H1 (cell line): ENCODE measurements around the gene GPC6. TPM values are rescaled to one million over a fixed set of nuclear protein-coding genes. Genes with fewer than 3 reads are reported as not detected.

Experiments used
- CTCF ChIA-PET: fragments of 300-600 bp; sonication (Branson Sonifier 250); formaldehyde crosslinking; loops from one replicate; lab custom pipeline; 2021; ENCODE audit not compliant: partially characterized antibody; lab: Charles Lee
- POLR2A ChIA-PET: fragments of 300-600 bp; sonication (Branson Sonifier 250); formaldehyde crosslinking; loops from one replicate; lab custom pipeline; 2021; ENCODE audit warnings: inconsistent platforms; ENCODE audit not compliant: partially characterized antibody; lab: Charles Lee
- DNase-seq, 2 experiments: peaks; one replicate each; pipeline versions ENCODE4 v3.0.0 to v3.0.0-alpha.2; 2010 to 2022; ENCODE audit warnings: low spot score in 2 of 2, low read depth in 1 of 2, mixed read lengths in 1 of 2
- FAIRE-seq: peaks from 2 replicates; lab custom pipeline; 2011; peaks lifted over from hg19 to GRCh38; lab: Jason Lieb, UNC
- H2AFZ ChIP-seq: 2 replicates; pipeline ENCODE4 v1.8.1; 2012; ENCODE audit warnings: low read length, inconsistent platforms
- H2AK5ac ChIP-seq: 2 replicates; pipeline ENCODE4 v1.6.1; 2013; ENCODE audit warnings: low read depth, low read length
- H2BK120ac ChIP-seq: replicated peaks from 2 replicates; pipeline ENCODE3; 2013; ENCODE audit warnings: low read depth, low read length, inconsistent platforms
- H2BK12ac ChIP-seq: 2 replicates; pipeline ENCODE4 v1.6.1; 2013; ENCODE audit warnings: low read depth, low read length
- H2BK15ac ChIP-seq: 2 replicates; pipeline ENCODE4 v1.6.1; 2013; ENCODE audit warnings: low read length
- H2BK20ac ChIP-seq: 2 replicates; pipeline ENCODE4 v1.6.1; 2013; ENCODE audit warnings: low read length
- H2BK5ac ChIP-seq: 2 replicates; pipeline ENCODE4 v1.6.1; 2013; ENCODE audit warnings: low read depth, low read length
- H3K14ac ChIP-seq: 2 replicates; pipeline ENCODE4 v1.6.1; 2013; ENCODE audit warnings: inconsistent platforms; ENCODE audit not compliant: insufficient read length
- H3K18ac ChIP-seq: 2 replicates; pipeline ENCODE4 v1.6.1; 2013; ENCODE audit warnings: low read length; ENCODE audit errors: extremely low read depth
- H3K23ac ChIP-seq: 2 replicates; pipeline ENCODE4 v1.6.1; 2013; ENCODE audit warnings: inconsistent platforms; ENCODE audit not compliant: insufficient read length
- H3K23me2 ChIP-seq: 2 replicates; pipeline ENCODE4 v1.6.1; 2013; ENCODE audit warnings: low read depth, low read length
- H3K27ac ChIP-seq: 2 replicates; pipeline ENCODE4 v1.6.1; 2011; ENCODE audit warnings: low read depth, low read length, inconsistent platforms
- H3K27me3 ChIP-seq, 4 experiments: replicated peaks in 1 of 4; 1 replicate in 1 of 4; 2 replicates in 3 of 4; pipeline versions ENCODE4 v1.6.1 to v1.8.1; 2011 to 2013; ENCODE audit warnings: low read length in 3 of 4, mild to moderate bottlenecking in 3 of 4, inconsistent platforms in 2 of 4, mixed read lengths in 2 of 4, moderate library complexity in 1 of 4; ENCODE audit not compliant: control insufficient read depth in 3 of 4, insufficient read depth in 3 of 4; ENCODE audit errors: extremely low read depth in 1 of 4
- H3K36me3 ChIP-seq, 4 experiments: 2 replicates each; pipeline versions ENCODE4 v1.6.1 to v1.8.1; 2011 to 2013; ENCODE audit warnings: mild to moderate bottlenecking in 4 of 4, low read length in 3 of 4, moderate library complexity in 2 of 4, control low read depth in 1 of 4, inconsistent platforms in 1 of 4; ENCODE audit not compliant: insufficient read depth in 4 of 4, control insufficient read depth in 2 of 4
- H3K4ac ChIP-seq: replicated peaks from 2 replicates; pipeline ENCODE3; 2013; ENCODE audit warnings: low read length, low read depth, mixed read lengths, inconsistent platforms; ENCODE audit not compliant: insufficient read length
- H3K4me1 ChIP-seq, 4 experiments: replicated peaks in 1 of 4; 1 replicate in 1 of 4; 2 replicates in 3 of 4; pipeline versions ENCODE4 v1.6.1 to v1.8.1; 2011 to 2013; ENCODE audit warnings: low read length in 3 of 4, inconsistent platforms in 2 of 4, mixed read lengths in 1 of 4; ENCODE audit not compliant: insufficient read depth in 4 of 4, control insufficient read depth in 3 of 4
- H3K4me2 ChIP-seq, 2 experiments: 2 replicates each; pipeline versions ENCODE4 v1.6.1 to v1.8.1; 2011 to 2013; ENCODE audit warnings: low read depth in 2 of 2, low read length in 2 of 2, control low read depth in 1 of 2, inconsistent platforms in 1 of 2, mild to moderate bottlenecking in 1 of 2; ENCODE audit not compliant: insufficient read depth in 1 of 2
- H3K4me3 ChIP-seq, 4 experiments: fragments of 200-600, 300-600 bp in 1 of 4; sonication (generic), shearing (Covaris generic), sonication (Bioruptor Twin) in 1 of 4; 2 replicates each; pipeline versions ENCODE4 v1.5.1 to v1.8.1; 2011 to 2016; ENCODE audit warnings: low read length in 4 of 4, low read depth in 3 of 4, control low read depth in 2 of 4, inconsistent platforms in 2 of 4, mild to moderate bottlenecking in 2 of 4, mixed read lengths in 1 of 4, moderate library complexity in 1 of 4; ENCODE audit not compliant: insufficient read depth in 2 of 4; ENCODE audit errors: extremely low read depth in 1 of 4
- H3K56ac ChIP-seq: replicated peaks from 2 replicates; pipeline ENCODE3; 2013; ENCODE audit warnings: low read depth, mild to moderate bottlenecking, mixed read lengths, low read length, inconsistent platforms; ENCODE audit not compliant: insufficient read length
- H3K79me1 ChIP-seq: 2 replicates; pipeline ENCODE4 v1.6.1; 2013; ENCODE audit warnings: low read depth, low read length, control low read depth
- H3K79me2 ChIP-seq, 2 experiments: 2 replicates each; pipeline versions ENCODE4 v1.6.1 to v1.8.1; 2012 to 2013; ENCODE audit warnings: low read length in 2 of 2, mild to moderate bottlenecking in 2 of 2, inconsistent platforms in 1 of 2; ENCODE audit not compliant: insufficient read depth in 2 of 2, control insufficient read depth in 1 of 2
- H3K9ac ChIP-seq, 4 experiments: replicated peaks in 1 of 4; 1 replicate in 1 of 4; 2 replicates in 3 of 4; pipeline versions ENCODE4 v1.6.1 to v1.8.1; 2011 to 2013; ENCODE audit warnings: low read depth in 3 of 4, low read length in 3 of 4, control low read depth in 2 of 4, mild to moderate bottlenecking in 2 of 4, moderate library complexity in 2 of 4, inconsistent platforms in 1 of 4; ENCODE audit errors: extremely low read depth in 1 of 4
- H3K9me3 ChIP-seq, 2 experiments: 2 replicates each; pipeline versions ENCODE4 v1.6.1 to v1.8.1; 2012 to 2013; ENCODE audit warnings: mild to moderate bottlenecking in 2 of 2, moderate library complexity in 2 of 2, control low read depth in 1 of 2, inconsistent platforms in 1 of 2, low read depth in 1 of 2, low read length in 1 of 2, mixed read lengths in 1 of 2; ENCODE audit not compliant: insufficient read depth in 2 of 2
- H4K20me1 ChIP-seq, 2 experiments: replicated peaks in 1 of 2; 2 replicates each; pipeline versions ENCODE3 to v1.8.1; 2011 to 2013; ENCODE audit warnings: inconsistent platforms in 2 of 2, low read length in 2 of 2, mild to moderate bottlenecking in 1 of 2; ENCODE audit not compliant: insufficient read depth in 2 of 2, control insufficient read depth in 1 of 2
- H4K5ac ChIP-seq: 2 replicates; pipeline ENCODE4 v1.6.1; 2013; ENCODE audit warnings: low read length, low read depth, mixed read lengths, inconsistent platforms; ENCODE audit not compliant: insufficient read length
- H4K8ac ChIP-seq: 2 replicates; pipeline ENCODE4 v1.8.0; 2013; ENCODE audit warnings: mild to moderate bottlenecking, moderate library complexity, low read length, inconsistent platforms; ENCODE audit not compliant: insufficient read depth; ENCODE audit errors: extremely low read depth
- H4K91ac ChIP-seq: replicated peaks from 2 replicates; pipeline ENCODE3; 2013; ENCODE audit warnings: low read length, mixed read lengths, inconsistent platforms; ENCODE audit not compliant: insufficient read length
- CEBPB ChIP-seq: IDR thresholded peaks from 2 replicates; pipeline ENCODE4 v1.6.1; 2012; ENCODE audit warnings: low read depth, low read length
- KDM5A ChIP-seq: fragments of 200-600 bp; IDR thresholded peaks from 2 replicates; pipeline ENCODE4 v1.7.1; 2012; ENCODE audit warnings: mild to moderate bottlenecking, low read length, inconsistent platforms, mixed read lengths
- NRF1 ChIP-seq: IDR thresholded peaks from 2 replicates; pipeline ENCODE4 v1.6.1; 2011; ENCODE audit warnings: mild to moderate bottlenecking, low read depth, low read length, improper control_type of control experiment
- SAP30 ChIP-seq: fragments of 300-600 bp; sonication (generic); IDR thresholded peaks from 2 replicates; pipeline ENCODE4 v1.7.1; 2012; ENCODE audit warnings: low read length, moderate library complexity, mild to moderate bottlenecking, inconsistent platforms; ENCODE audit not compliant: insufficient read depth, insufficient replicate concordance
- SIRT6 ChIP-seq: IDR thresholded peaks from one replicate; pipeline ENCODE4 v1.7.1; 2012; ENCODE audit warnings: low read length, inconsistent platforms
- TAF1 ChIP-seq: IDR thresholded peaks from 2 replicates; pipeline ENCODE4 v1.6.1; 2011; ENCODE audit warnings: mild to moderate bottlenecking, low read depth, low read length
- ZNF274 ChIP-seq: IDR thresholded peaks from 2 replicates; pipeline ENCODE4 v1.7.0; 2012; ENCODE audit warnings: low read length, borderline replicate concordance; ENCODE audit errors: extremely low read depth
- WGBS, 2 experiments: shearing (Covaris generic) in 1 of 2; methylation state at CpG; one replicate each; pipeline versions ENCODE4 v1.1.6 to v1.1.7; 2013 to 2015; ENCODE audit warnings: low lambda C conversion rate in 2 of 2, mixed read lengths in 2 of 2, inconsistent platforms in 1 of 2, low coverage in 1 of 2, missing lambda C conversion rate in 1 of 2; ENCODE audit not compliant: insufficient replicate concordance in 2 of 2, insufficient coverage in 1 of 2, insufficient read length in 1 of 2; ENCODE audit errors: extremely low coverage in 1 of 2, missing lambda C conversion rate in 1 of 2; 5-methylcytosine and 5-hydroxymethylcytosine counted together
- polyA plus RNA-seq, 7 experiments: library from polyadenylated mRNA; depleted of rRNA in 3 of 7; stranded (reverse) in 5 of 7; unstranded in 2 of 7; fragments of >200 nt in 5 of 7; fragments of 200-250 nt in 2 of 7; gene quantifications; 1 replicate in 5 of 7; 2 replicates in 1 of 7; 4 replicates in 1 of 7; pipeline versions ENCODE4 v1.2.1 to v1.2.3, GENCODE V29; 2011 to 2013; ENCODE audit warnings: missing spikeins in 2 of 7, mixed read lengths in 2 of 7
- total RNA-seq: library from RNA; stranded (reverse); fragmentation: NEBNext Ultra II Directional; extraction: Animal tissue kit (Norgen Biotek cat#: 25700); gene quantifications from 2 replicates; pipeline ENCODE4 v1.2.1, GENCODE V29; 2021

GPC6 gene
- total and polyA plus RNA-seq, 2 of the 8 experiments (the other 6 are each of a cell fraction or from before 2014, with no cell fraction given) = 5.4 to 12.0 TPM

GRCh38 chr13:93957371-93957770 is 730.8 kb downstream of the GPC6 start:
- Histone ChIP-seq H3K23ac (no peak overlapping the region), H3K9me3 (no peaks in the 10 kb centered on the region), H3K18ac (no peak overlapping the region), H2AFZ (no peak overlapping the region), H4K5ac (no peak overlapping the region), H2BK12ac (no peak overlapping the region), H3K79me1 (no peaks in the 10 kb centered on the region), H4K8ac (no peak overlapping the region), H3K56ac (no peak overlapping the region), H3K79me2 (no peaks in the 10 kb centered on the region; a peak in 1 of 4 replicates), H3K4me2 (no peak overlapping the region), H3K4me1 (0 out of 7 replicates have a peak, but pooled peaks cover 0 to 2% (median 0%) of the 10 kb centered on the region in 4 experiments), H4K91ac (no peak overlapping the region), H3K36me3 (no peaks in the 10 kb centered on the region), H4K20me1 (no peaks in the 10 kb centered on the region), H3K27me3 (no peaks in the 10 kb centered on the region), H2BK120ac (no peak overlapping the region), H2BK15ac (no peak overlapping the region), H2BK5ac (no peak overlapping the region), H3K9ac (no peak overlapping the region), H3K4me3 (no peak overlapping the region), H2AK5ac (no peak overlapping the region), H3K27ac (no peak overlapping the region), H3K14ac (no peak overlapping the region), H3K4ac (no peak overlapping the region), H3K23me2 (no peaks in the 10 kb centered on the region), H2BK20ac (no peak overlapping the region)
- FAIRE-seq (no peak), DNase-seq (no peak)
- TF ChIP-seq NRF1 (no peak), SAP30 (no peak), ZNF274 (no peak), TAF1 (no peak), SIRT6 (no peak), CEBPB (no peak), KDM5A (no peak)
- POLR2A ChIA-PET = no interaction called here
- WGBS, 2 experiments = 93% methylated on average over 2 of the region's 2 CpGs; no CpG with 5 or more reads in 1 of the 2 experiments
- CTCF ChIA-PET = no interaction called here
